GM19372 (cell line): ENCODE measurements around the gene TUBB6.

Source experiments
- ATAC-seq: cut with Tn5 transposase; IDR thresholded peaks from one replicate; pipeline ENCODE4 v1.9.1; 2021; ENCODE audit warnings: mild to moderate bottlenecking, low read depth, moderate library complexity; ENCODE audit not compliant: unreplicated experiment

The TUBB6 gene

DNA sequence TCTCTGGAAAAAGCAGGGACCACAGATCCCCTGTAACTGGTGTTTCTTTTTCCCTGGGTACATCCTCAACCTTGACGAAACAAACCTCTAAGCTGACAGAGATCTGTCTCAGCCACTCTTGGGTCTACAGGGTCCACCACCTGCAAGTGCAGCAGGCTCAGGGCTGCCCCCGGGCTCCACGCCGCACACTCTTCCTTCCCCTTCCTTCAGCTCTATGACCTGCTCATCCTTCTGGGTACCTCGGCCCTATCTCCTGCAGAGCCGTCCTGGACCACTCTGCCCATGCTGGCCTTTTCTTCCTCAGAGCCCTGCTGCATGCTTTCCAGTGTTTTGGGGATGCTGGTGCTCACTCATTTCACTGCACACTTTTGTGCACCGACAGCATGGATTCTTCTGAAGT is 27.5 kb downstream of the TUBB6 start:
- no peak for ATAC-seq

DNA sequence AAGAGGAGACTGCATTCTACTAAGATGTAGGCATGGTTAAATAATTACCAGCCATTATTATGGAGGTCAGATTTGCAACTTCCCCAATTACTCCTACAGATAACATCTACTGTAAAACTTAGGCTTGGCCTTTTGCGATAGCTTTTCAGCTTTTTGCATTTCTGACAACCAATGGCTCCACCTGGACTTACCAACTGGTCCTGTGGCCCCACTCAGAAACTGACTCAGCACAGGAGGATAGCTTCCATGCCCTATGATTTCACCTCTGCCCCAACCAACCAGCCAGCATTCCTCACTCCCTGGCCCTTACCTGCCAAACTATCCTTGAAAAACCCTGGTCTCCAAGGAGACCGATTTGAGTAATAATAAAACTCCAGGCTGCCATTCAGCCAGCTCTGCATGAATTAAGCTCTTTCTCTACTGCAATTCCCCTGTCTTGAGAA is 28.2 kb downstream of the TUBB6 start:
- no peak for ATAC-seq

DNA sequence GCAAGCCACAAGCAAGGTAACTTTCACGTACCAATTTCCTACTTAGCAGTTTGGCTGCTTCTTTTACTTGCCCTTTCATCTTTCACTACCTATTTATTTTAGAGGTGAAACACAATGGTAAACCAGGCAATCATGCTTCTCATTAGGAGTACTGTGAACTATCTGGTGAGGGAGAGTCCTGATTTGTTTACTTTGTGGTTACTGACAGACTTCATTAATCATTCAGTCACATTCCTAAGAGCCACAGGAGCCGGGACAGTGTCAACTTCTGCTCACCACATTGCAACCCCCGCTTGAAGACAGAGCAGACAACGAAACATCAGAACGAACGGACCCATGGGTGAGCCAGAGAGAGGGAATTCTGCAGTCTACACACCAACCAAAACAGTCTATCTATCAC is 28.8 kb downstream of the TUBB6 start:
- ATAC-seq = no peak

DNA sequence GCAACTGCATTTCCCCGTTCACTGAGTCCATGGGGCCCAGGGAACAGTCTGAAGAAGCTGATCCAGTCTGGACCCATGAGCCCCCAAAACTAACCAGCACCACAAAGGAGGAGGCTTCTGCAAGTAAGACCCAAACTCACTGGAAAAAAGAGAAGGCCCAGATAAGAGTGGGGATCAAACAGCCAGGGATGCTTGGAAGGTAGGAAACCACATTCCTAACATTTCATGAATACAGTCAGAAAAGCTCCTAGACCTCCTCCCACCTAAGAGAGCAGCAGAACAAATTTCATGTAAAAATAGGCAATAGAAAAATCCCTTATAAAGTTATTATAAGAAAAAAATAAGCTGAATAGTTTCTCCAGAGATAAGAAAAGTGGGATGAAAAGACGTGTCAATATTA is 30.3 kb downstream of the TUBB6 start:
- ATAC-seq = no peak

DNA sequence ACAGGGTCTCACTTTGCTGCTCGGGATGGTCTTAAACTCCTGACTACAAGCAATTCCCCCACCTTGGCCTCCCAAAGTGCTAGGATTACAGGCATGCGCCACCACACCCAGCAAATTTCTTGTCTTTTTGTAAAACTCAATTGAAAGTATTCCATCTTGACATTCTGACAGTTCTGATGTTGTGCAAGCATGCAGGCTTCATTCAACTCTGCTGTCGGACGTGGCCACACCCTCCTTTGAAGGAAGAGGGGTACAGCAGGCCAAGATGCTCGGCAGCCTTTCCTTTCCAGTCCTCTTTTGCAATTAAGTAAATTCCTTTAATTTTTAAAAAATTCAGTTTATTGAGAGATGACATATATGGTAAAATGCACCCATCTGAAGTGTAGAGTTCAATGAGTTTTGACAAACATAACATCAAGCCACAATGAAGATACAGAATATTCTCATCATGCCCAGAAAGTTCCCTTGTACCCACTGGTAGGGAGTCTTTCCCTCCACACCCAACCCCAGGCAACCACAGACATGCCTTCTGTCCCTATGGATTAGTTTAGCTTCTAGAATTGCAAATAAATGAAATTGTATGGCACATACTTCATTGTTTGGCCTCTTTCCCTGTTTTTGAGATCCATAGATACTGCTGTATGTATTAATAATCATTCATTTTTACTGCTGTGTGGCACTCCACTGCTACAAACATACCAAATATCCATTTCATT is 33.1 kb downstream of the TUBB6 start:
- ATAC-seq = no peak

DNA sequence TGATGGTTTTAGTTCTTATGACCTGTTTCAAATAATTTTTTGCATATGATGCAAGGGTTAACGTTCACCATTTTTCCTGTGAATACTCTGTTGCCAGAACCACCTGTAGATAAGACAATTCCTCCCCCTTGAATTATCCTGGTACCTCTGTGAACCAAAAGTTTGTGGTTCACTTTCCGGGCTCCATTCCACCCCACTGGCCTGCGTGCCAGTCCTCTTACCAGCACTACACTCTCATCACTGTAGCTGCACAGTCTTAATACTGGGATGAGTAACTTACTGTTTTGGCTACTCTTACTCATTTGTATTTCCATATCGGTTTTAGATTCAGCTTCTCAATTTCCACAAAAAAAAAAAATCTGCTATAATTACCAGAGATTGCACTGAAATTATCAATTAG is 34.6 kb downstream of the TUBB6 start:
- ATAC-seq = no peak

DNA sequence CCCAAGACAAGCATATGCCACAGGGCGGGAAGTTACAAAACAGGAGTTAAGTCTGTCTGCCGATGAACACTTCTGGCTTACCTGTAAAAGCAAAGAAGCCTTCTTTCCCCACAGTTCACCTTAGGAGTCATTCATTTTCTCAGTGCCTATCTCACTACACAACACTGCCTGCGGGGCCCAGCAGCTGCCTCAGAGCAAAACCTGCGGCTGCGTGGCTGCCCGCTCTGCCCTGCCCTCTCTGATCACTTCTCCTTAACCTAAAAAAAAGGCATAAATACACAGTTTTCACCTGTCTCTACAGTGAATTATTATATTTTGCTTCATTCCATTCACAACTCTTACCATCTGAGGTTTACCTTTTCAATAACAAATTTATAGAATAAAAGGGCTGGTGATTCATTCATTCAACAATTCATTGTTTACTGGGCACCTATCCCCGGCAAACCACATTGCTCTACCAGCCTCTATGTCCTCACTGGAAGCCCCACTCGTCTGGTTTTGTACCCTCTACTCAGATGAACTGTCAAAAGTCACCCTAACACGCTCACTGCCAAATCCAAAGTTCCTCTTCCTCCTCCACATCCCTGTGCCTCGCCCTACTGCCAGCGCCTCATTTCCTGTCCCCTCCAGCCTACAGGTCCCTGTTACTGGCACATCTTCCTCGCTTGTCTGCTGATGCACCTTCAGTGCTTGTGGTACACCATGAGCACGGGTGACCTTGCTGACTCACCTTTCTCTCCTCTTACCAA is 37.6 kb downstream of the TUBB6 start:
- ATAC-seq = no peak

DNA sequence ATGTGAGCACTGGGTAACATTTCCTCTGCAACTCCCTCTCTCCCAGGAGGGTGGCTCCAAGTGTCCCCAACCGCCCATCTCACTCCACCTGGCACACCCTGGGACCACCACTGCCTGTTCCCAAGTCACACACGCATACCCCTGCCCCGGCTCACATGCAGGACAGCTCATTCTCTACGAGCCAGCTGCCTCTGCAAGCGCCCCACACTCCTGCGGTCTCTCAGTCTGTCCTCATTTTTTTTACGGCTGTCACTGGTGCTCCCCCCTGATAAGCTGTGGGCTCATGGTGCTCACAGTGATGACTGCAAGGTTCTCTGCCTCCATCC is 38.2 kb downstream of the TUBB6 start:
- no peak for ATAC-seq

DNA sequence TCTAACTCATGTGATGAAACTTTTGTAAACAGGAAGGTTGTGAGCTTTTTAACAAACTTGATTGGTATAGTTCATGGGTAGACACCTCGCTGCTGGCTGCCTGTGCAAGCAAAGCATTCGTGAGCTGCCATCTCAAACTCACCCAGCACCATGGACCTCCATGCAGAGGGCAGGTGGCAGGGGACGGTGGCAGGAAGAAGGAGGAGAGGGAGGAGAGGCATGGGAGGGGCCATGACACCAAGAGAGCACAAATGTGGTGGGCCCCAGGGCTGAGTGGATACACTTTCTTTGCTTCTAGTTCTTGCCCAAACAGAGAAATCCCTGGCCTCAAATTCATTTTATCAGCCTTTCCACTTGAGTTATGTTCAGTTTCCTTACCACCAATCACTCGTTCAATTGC is 39.9 kb downstream of the TUBB6 start:
- no peak for ATAC-seq

DNA sequence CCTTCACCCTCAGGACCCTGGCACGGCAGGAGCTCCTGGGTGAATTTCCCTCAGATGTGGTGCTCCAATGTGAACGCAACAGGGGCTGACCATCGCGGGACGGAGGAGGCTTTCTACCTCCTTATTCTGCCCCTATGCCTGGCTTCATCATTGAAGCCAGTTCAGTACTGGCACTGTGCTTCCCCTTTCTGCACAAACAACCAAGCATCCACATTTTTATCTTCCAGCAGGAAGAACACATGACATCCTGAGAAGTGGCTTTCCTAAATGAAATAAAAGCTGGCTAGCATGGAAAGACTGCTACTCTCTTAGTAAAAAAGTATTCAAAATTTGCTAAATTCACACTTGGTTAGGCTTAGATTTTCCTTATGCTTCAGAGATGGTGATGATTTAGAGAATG is 44.1 kb downstream of the TUBB6 start:
- no peak for ATAC-seq

DNA sequence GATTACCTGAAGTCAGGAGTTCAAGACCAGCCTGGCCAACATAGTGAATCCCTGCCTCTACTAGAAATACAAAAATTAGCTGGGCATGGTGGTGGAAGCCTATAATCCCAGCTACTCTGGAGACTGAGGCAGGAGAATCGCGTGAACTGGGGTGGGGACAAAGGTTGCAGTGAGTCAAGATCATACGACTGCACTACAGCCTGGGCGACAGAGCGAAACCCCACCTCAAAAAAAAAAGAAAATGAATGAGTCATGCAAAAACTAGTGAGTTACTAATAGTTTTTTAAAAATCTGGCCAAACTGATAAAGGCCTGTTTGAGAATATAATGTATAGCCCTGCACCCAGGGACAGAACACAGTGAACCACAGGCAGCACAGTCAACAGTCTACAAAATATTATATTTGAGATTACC is 51.5 kb downstream of the TUBB6 start:
- no peak for ATAC-seq

DNA sequence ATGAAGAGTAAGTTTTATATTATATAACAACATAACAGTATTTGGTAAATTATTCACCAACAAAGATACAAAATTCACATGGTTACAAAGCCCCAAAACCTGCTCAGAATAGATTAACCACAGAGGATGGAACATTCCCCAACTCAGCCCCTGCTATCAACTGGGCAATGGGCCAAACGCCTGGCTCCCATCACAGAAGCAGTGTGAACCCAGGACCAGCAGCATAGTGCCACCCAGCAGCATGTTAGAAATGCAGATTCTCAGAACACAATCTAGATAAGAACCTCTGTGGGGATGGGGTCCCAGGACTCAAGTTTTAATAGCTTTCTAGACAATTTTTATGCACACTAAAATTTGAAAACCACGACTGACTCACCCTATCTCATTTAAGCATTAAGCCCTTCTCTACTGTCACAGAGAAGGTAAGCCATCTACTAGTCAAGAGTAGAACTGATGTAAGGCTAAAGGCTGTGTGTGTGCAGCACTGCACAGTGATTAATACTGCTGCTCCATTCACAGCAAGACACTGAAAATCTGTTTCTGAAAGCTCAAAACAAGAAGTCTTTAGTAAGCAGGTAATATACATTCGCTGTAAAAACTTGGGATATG is 53.8 kb downstream of the TUBB6 start:
- ATAC-seq = no peak

DNA sequence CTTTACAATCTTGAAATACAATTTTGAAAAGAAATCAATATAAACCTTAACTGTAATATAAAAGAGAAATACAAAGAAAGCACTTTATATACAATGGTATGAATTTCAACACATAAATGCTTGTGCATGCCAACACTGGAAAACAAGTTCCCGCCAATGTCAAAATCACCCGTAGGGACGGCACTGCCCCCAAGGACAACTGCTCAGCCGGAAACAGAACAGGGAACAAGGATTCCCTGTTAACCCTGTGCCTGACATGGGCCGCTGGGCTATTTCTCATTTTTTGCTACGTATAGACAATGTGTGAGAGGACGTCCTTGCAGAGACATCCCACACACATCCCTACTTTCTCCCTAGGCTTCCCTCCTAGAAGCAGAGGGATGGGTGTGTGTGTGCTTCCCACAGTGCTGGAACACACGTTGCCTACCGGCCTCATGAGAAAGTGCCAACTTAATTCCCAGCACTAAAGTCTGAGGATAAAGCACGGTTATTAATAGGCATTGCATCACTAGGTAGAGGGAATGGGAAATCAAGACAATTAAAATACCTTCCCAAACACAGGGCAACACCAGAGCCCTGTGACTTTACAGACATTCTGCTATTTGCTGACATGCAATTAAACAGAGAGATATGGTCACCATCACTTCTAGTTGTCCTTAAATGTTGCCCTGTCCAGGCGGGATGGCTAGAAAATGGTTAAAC is 54.6 kb downstream of the TUBB6 start:
- no peak for ATAC-seq

DNA sequence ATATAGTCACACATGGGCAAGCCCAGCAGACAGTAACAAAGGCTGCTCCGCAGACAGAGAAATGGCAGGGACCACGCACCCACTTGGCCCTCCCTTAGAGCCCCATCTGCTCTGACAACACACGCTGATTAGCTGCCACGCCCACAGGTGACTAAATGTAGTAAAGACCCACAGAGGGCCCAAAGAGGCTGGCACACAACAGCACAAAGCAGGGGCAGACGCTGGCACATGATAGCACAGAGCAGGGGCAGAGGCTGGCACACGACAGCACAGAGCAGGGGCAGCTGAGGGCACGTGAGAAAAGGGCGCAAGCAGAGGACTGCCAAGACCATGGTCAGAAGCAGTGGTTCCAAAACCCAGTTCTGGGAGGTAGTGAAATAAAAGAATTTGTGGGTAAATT is 58.3 kb downstream of the TUBB6 start:
- ATAC-seq = no peak

DNA sequence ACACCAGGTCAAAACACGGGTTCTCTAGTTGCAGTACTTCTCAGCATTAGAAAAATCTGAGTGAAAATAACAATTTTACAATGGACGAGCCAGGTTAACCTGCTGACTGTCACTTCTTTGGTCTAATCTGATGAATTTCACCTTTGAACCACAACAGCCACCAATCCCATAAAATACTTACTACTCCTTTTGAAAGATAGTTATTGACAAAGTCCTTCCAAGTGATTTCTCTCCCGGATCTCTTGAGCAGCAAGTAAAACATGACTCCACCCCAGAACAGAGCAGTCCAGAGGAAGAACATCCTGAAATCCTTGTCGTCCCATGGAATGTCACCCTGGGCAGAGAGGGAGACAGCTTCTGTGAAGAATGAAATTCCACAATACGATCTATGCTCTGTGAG is 58.7 kb downstream of the TUBB6 start:
- ATAC-seq = no peak

DNA sequence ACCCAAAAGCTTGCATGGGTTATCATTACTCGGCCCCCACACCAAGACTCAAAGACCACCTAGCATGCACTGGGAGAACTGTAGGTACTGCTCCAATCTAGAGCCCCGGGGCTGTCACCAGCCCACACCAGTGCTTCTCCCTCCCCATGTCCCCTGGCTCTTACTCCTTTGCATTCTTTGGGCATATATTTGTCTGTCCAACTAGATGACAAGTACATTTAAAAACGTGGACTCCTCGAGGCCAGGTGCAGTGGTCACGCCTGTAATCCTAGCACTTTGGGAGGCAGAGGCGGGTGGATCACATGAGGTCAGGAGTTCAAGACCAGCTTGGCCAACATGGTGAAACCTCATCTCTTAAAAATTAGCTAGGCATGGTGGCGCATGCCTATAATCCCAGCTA is 61.2 kb downstream of the TUBB6 start:
- ATAC-seq = no peak

DNA sequence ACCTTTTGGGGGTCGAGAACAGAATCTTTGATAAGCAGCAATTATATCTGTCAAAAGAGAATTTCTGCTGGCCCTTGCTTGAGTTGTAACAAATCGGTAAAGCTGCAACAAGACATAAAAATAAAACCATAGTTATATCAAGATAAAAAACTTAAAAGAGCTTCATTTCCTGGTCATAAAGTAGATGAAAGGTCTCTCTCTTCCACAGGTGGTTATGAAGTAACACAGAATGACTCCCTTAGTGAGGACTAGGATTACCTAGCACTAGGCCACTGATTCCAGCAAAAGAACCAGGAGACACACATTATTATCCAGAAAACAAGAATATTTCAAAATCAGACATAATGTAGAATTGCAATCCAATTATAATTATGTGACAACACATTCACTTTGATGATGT is 63.5 kb downstream of the TUBB6 start:
- no peak for ATAC-seq

DNA sequence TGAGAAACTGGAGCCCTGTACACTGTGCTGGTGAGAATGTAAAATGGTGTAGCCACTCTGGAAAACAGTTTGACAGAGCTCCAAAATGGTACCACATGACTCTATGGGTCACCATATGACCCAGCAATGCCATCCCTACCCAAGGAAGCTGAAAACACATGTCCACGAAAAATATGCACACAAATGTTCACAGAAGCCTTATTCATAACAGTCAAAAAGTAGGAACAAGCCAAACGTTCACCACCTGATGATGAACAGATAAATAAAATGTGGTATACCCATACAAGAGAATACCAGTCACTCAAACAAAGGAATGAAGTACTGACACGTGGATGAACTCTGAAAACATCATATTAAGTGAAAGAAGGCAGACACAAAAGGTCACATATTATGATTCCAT is 64.4 kb downstream of the TUBB6 start:
- ATAC-seq = no peak

DNA sequence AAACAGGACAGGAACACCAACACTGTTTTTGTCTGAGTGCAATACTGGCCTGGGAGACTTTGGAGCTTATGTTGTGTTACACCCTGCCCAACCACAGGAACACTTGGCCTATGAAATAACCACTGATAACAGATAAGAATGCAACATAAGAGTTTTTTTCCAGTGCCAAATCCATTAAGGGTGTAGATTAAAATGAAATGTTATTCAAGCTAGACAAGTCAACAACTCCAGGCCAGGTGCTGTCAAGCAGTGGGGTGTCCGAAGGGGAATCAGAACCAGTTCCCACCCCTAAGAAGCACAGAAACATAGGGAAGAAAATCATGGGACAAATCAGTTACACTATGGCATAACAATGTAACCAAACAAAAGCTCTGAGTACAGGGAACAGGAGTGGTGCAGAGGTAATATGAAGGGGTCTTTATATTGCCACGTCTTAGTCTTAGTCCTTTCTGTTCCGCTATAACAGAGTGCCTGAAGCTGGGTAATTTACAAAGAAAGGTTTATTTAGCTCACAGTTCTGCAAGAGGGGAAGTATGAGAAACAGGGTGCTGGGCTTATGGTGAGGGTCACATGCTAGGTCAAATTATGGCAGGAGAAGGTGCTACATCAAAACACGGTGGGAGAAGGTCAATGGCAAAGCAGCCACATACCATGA is 65.2 kb downstream of the TUBB6 start:
- ATAC-seq = no peak

DNA sequence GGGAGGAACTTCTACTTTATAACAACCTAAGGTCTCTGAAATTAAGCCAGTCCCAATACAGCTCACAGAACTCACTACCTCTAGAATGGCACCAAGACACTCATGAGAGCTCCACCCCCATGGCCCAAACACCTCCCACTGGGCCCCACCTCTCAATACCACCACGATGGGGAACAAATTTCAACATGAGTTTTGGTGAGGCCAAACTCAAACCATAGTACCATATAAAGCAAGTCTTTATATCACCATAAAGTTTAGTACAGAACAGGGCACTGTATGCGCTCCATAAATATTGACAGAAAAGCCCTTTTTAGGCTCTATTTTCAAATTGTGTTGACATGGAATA is 65.7 kb downstream of the TUBB6 start:
- ATAC-seq = no peak

DNA sequence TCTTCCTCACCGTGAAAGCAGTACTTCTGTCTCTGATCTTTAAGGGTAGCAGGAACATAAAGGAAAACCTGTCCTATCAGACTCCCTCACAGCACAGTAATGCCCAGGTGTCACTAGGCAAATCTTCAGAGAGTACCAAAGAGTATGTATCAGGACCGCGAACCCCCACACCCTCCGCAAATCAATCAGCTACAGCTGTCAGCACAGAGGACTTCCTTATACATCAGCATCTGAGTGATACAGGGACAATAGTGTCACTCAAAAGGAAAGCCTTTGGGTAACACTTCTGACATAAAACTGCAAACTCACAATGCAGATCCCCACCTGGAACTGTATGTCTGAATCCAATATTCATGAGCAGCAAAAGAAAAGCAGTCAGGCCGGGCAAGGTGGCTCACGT is 66.4 kb downstream of the TUBB6 start:
- ATAC-seq = no peak
